Chondrocyte (in vitro differentiated cells): ENCODE measurements around the gene SAMM50. TPM values are rescaled to one million over a fixed set of nuclear protein-coding genes. Genes with fewer than 3 reads are reported as not detected.

Experiments used
- DNase-seq: peaks from one replicate; pipeline ENCODE4 v3.0.0; 2021; ENCODE audit warnings: mixed read lengths, low spot score
- H3K27ac Mint-ChIP-seq: one replicate; pipeline ENCODE4 v1.8.0; 2021; ENCODE audit warnings: mild to moderate bottlenecking, moderate library complexity, mixed read lengths; ENCODE audit not compliant: unreplicated experiment
- H3K27me3 Mint-ChIP-seq: 2 replicates; pipeline ENCODE4 v1.8.0; 2021; ENCODE audit warnings: low read depth, mixed read lengths
- H3K36me3 Mint-ChIP-seq: 2 replicates; pipeline ENCODE4 v1.8.0; 2021; ENCODE audit warnings: low read depth, mixed read lengths
- H3K4me1 Mint-ChIP-seq: 2 replicates; pipeline ENCODE4 v1.8.0; 2021; ENCODE audit warnings: low read depth, mild to moderate bottlenecking, mixed read lengths
- H3K4me3 Mint-ChIP-seq: one replicate; pipeline ENCODE4 v1.8.0; 2021; ENCODE audit warnings: mild to moderate bottlenecking, moderate library complexity, mixed read lengths; ENCODE audit not compliant: unreplicated experiment
- H3K9me3 Mint-ChIP-seq: 2 replicates; pipeline ENCODE4 v1.8.0; 2021; ENCODE audit warnings: low read depth, mixed read lengths
- total RNA-seq: library from RNA; stranded (reverse); gene quantifications from 3 replicates; pipeline ENCODE4 v1.2.1, GENCODE V29; 2021
- TF ChIP-seq, protein P1 (sequence below): fragments of 200-600 bp; sonication (generic); IDR thresholded peaks from 2 replicates; pipeline ENCODE4 v1.5.0; 2021; ENCODE audit warnings: antibody characterized with exemption, mild to moderate bottlenecking, moderate library complexity

SAMM50 gene
- total RNA-seq, 1 donor from 2014 or later, result 34.2 TPM

GRCh38 chr22:44026066-44026629 lies 70.9 kb downstream of the SAMM50 start:
- DNase-seq, result no peak
- no peak overlapping the region for H3K4me3 Mint-ChIP-seq
- peak overlapping the region; percentile 71 for H3K27ac Mint-ChIP-seq
- TF ChIP-seq, protein P1, sequence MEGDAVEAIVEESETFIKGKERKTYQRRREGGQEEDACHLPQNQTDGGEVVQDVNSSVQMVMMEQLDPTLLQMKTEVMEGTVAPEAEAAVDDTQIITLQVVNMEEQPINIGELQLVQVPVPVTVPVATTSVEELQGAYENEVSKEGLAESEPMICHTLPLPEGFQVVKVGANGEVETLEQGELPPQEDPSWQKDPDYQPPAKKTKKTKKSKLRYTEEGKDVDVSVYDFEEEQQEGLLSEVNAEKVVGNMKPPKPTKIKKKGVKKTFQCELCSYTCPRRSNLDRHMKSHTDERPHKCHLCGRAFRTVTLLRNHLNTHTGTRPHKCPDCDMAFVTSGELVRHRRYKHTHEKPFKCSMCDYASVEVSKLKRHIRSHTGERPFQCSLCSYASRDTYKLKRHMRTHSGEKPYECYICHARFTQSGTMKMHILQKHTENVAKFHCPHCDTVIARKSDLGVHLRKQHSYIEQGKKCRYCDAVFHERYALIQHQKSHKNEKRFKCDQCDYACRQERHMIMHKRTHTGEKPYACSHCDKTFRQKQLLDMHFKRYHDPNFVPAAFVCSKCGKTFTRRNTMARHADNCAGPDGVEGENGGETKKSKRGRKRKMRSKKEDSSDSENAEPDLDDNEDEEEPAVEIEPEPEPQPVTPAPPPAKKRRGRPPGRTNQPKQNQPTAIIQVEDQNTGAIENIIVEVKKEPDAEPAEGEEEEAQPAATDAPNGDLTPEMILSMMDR, result no peak
- peaks cover 36% of the 10 kb centered on the region for H3K4me1 Mint-ChIP-seq
- H3K36me3 Mint-ChIP-seq, result no peaks in the 10 kb centered on the region
- no peaks in the 10 kb centered on the region for H3K27me3 Mint-ChIP-seq
- no peaks in the 10 kb centered on the region for H3K9me3 Mint-ChIP-seq

DNA sequence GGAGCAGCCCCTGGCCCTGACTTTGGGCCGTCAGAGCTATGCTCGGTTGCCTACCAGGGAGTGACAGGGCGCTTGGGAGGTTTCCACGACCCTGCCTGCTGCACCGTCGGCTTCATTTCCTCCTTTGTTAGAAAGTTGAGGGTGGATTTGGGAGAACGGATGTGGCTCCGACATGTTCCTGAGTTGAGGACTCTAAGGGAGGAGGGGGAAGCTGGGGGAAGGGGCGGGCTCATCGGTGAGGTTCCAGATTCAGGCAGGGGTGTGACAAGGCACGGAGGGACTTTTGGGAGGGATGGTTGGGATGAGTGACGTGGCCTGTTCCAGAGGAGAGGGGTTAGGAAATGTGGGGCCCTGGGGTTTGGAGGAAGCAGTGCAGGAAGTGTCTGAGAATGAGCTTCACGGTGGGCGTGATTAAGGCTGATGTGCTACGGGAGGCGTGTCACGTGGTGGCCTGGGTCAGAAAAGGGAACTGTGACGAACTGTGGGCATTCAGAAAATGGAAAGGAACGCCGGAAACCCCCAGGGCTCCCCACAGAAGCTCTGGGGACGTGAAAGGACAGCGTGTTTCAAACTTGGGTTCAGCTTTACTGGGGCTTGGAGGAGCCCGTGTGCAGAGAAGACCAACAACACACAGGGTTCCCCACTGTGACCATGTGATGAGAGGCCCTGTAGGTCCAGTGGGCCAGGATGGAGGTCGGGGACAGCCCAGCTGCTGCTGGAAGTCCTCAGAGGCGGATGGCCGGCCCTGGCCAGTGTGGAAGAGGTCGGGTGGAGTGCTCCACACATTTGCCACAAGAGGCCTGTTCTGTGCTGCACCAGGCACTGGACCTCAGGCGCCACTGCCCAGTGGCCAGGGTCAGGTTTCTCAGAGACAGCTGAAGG lies 71.6 kb downstream of the SAMM50 start:
- Mint-ChIP-seq H3K27ac (peak overlapping the region; percentile 71), H3K4me1 (peaks cover 35% of the 10 kb centered on the region), H3K4me3 (no peak overlapping the region), H3K27me3 (no peaks in the 10 kb centered on the region), H3K9me3 (no peaks in the 10 kb centered on the region), H3K36me3 (no peaks in the 10 kb centered on the region)
- TF ChIP-seq, protein P1, result no peak
- no peak for DNase-seq

DNA sequence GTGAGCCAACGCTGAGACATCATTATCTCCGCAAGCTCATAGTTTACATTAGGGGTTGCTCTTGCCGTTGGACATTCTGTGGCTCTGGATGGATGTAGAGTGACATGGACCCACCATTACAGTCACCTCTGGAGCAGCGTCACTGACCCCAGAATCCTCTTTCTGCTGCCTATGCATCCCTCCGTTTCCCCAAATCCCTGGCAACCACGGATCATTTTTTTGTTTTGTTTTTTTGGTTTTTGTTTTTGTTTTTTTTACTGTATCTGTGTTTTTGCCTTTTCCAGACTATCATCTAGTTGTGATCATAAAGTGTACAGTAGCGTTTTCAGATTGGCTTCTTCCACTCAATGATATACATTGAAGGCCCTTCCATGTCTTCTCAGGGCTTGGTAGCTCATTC lies 72.8 kb downstream of the SAMM50 start:
- Mint-ChIP-seq H3K27ac (no peak overlapping the region), H3K36me3 (no peaks in the 10 kb centered on the region), H3K9me3 (no peaks in the 10 kb centered on the region), H3K27me3 (no peaks in the 10 kb centered on the region), H3K4me1 (peaks cover 40% of the 10 kb centered on the region), H3K4me3 (no peak overlapping the region)
- TF ChIP-seq, protein P1, result no peak
- DNase-seq, result no peak

DNA sequence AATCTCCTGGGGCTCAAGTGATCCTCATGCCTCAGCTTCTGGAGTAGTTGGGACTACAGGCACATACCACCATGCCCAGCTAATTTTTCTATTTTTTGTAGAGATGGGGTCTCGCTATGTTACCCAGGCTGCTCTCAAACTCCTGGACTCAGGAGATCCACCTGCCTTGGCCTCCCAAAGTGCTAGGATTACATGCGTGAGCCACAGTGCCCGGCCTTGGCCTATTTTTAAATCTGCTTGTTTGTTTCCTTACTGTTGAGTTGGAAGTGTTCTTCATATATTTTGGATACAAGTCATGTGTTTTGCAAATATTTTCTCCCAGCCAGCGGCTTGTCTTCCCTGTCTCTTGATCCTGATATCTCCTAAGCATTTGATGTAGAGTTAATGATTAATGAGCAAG lies 73.8 kb downstream of the SAMM50 start:
- H3K27me3 Mint-ChIP-seq, result no peaks in the 10 kb centered on the region
- TF ChIP-seq, protein P1, result no peak
- no peak overlapping the region for H3K27ac Mint-ChIP-seq
- H3K9me3 Mint-ChIP-seq, result no peaks in the 10 kb centered on the region
- H3K4me1 Mint-ChIP-seq, result peaks cover 43% of the 10 kb centered on the region
- no peak overlapping the region for H3K4me3 Mint-ChIP-seq
- no peaks in the 10 kb centered on the region for H3K36me3 Mint-ChIP-seq
- DNase-seq, result no peak

- no peak overlapping the region for H3K4me3 Mint-ChIP-seq
- no peaks in the 10 kb centered on the region for H3K9me3 Mint-ChIP-seq
- DNase-seq, result no peak
- no peaks in the 10 kb centered on the region for H3K27me3 Mint-ChIP-seq
- no peak overlapping the region for H3K27ac Mint-ChIP-seq
- TF ChIP-seq, protein P1, result no peak
- H3K36me3 Mint-ChIP-seq, result no peaks in the 10 kb centered on the region
- peaks cover 37% of the 10 kb centered on the region for H3K4me1 Mint-ChIP-seq
Observed at GRCh38 chr22:44030051-44030701, 74.9 kb downstream of the SAMM50 start.
